MCF 10A (cell line): ENCODE measurements around the gene KCNG2. TPM values are rescaled to one million over a fixed set of nuclear protein-coding genes. Genes with fewer than 3 reads are reported as not detected.

Source experiments
- BruUV-seq: library from RNA; stranded (reverse); fragments of 400-500 nt; replicated peaks from 2 replicates; lab custom pipeline; 2021; lab: Mats Ljungman, UMichigan
- CTCF ChIA-PET: fragments of 300-600 bp; sonication (Branson Sonifier 250); formaldehyde crosslinking; extraction: SDS; loops from one replicate; lab custom pipeline; 2021; ENCODE audit warnings: antibody characterized with exemption, inconsistent platforms; lab: Yijun Ruan, JAX
- POLR2A ChIA-PET: fragments of 300-600, 350-650 bp; sonication (Branson Sonifier 250); formaldehyde crosslinking; extraction: SDS; loops from one replicate; lab custom pipeline; 2020; ENCODE audit warnings: antibody characterized with exemption, inconsistent platforms; lab: Yijun Ruan, JAX
- DNase-seq: peaks from one replicate; pipeline ENCODE4 v3.0.0-alpha.2; 2018; ENCODE audit not compliant: unreplicated experiment
- H3K27ac Mint-ChIP-seq: one replicate; pipeline ENCODE4 v1.8.0; 2022; ENCODE audit warnings: mild to moderate bottlenecking, low read depth, mixed read lengths; ENCODE audit not compliant: unreplicated experiment
- H3K27me3 Mint-ChIP-seq: one replicate; pipeline ENCODE4 v1.8.0; 2022; ENCODE audit warnings: mixed read lengths; ENCODE audit not compliant: insufficient read depth, unreplicated experiment
- H3K36me3 Mint-ChIP-seq: one replicate; pipeline ENCODE4 v1.8.0; 2022; ENCODE audit warnings: mild to moderate bottlenecking, moderate library complexity, mixed read lengths; ENCODE audit not compliant: insufficient read depth, unreplicated experiment
- H3K4me1 Mint-ChIP-seq: one replicate; pipeline ENCODE4 v1.8.0; 2022; ENCODE audit warnings: mixed read lengths; ENCODE audit not compliant: insufficient read depth, unreplicated experiment
- H3K4me3 Mint-ChIP-seq: one replicate; pipeline ENCODE4 v1.8.0; 2022; ENCODE audit warnings: mild to moderate bottlenecking, moderate library complexity, mixed read lengths; ENCODE audit not compliant: unreplicated experiment
- H3K9me3 Mint-ChIP-seq: one replicate; pipeline ENCODE4 v1.8.0; 2022; ENCODE audit warnings: mixed read lengths; ENCODE audit not compliant: unreplicated experiment
- intact Hi-C: fragments of 100-400 bp; cut with micrococcal nuclease; formaldehyde crosslinking; loops from 2 replicates; pipeline ENCODE4 v1.14.1; 2022
- total RNA-seq: library from RNA; stranded (reverse); gene quantifications from 2 replicates; pipeline ENCODE4 v1.2.3, GENCODE V29; 2022
- TF ChIP-seq, protein P1 (sequence below): fragments of 200-600 bp; IDR thresholded peaks from one replicate; pipeline ENCODE4 v1.8.0; 2022; ENCODE audit warnings: antibody characterized with exemption, mild to moderate bottlenecking; ENCODE audit not compliant: unreplicated experiment

Gene KCNG2
- total RNA-seq, 1 experiment from 2014 or later = not detected

DNA sequence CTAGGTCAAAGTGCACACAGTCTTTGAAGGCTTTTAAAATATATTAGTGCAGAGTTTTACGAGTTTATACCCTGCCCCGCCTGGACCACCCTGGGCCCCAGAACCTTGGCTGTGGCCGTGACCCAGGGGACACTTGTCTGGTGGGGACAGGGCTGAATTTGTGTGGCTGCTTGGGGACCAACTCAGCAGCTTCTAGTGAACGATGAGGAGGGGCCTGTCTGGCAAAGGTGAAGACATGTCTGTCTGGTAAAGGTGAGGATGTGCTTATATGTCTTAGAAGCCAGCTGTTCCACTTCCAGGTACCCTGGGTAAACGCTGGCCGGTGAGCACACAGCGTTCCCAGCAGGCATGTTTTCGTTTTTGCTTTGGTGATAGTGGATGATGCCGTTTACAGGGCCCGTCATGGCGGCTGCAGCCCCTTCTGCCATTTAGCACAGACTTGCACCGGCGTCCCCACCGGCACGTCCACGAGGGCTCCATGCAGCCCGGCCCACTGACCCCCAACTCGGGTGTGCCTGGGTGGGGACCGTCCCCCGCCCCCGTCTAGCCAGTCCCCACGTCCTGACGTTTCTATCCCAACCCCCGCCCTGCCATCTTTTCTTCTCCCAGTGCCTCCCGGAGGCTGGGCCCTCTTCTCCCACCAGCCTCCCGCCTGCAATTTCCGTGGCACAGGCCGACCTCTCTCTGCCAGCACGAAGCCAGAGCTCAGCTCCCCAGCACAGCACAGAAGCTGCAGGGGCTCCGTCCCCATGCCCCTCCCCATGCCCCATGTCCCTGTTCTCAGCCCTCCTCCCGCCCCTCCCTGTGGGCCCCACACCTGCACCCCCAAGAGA lies 85.9 kb downstream of the KCNG2 start:
- H3K4me1 Mint-ChIP-seq = no peaks in the 10 kb centered on the region
- TF ChIP-seq, protein P1, sequence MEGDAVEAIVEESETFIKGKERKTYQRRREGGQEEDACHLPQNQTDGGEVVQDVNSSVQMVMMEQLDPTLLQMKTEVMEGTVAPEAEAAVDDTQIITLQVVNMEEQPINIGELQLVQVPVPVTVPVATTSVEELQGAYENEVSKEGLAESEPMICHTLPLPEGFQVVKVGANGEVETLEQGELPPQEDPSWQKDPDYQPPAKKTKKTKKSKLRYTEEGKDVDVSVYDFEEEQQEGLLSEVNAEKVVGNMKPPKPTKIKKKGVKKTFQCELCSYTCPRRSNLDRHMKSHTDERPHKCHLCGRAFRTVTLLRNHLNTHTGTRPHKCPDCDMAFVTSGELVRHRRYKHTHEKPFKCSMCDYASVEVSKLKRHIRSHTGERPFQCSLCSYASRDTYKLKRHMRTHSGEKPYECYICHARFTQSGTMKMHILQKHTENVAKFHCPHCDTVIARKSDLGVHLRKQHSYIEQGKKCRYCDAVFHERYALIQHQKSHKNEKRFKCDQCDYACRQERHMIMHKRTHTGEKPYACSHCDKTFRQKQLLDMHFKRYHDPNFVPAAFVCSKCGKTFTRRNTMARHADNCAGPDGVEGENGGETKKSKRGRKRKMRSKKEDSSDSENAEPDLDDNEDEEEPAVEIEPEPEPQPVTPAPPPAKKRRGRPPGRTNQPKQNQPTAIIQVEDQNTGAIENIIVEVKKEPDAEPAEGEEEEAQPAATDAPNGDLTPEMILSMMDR = no peak
- ChIA-PET CTCF (no interaction called here), POLR2A (no interaction called here)
- no peaks in the 10 kb centered on the region for H3K27me3 Mint-ChIP-seq
- no TSS peak for BruUV-seq
- DNase-seq = no peak
- H3K9me3 Mint-ChIP-seq = no peaks in the 10 kb centered on the region
- H3K36me3 Mint-ChIP-seq = peaks cover 4% of the 10 kb centered on the region
- no peak overlapping the region for H3K4me3 Mint-ChIP-seq
- no peak overlapping the region for H3K27ac Mint-ChIP-seq
- intact Hi-C loops = no loop called here

DNA sequence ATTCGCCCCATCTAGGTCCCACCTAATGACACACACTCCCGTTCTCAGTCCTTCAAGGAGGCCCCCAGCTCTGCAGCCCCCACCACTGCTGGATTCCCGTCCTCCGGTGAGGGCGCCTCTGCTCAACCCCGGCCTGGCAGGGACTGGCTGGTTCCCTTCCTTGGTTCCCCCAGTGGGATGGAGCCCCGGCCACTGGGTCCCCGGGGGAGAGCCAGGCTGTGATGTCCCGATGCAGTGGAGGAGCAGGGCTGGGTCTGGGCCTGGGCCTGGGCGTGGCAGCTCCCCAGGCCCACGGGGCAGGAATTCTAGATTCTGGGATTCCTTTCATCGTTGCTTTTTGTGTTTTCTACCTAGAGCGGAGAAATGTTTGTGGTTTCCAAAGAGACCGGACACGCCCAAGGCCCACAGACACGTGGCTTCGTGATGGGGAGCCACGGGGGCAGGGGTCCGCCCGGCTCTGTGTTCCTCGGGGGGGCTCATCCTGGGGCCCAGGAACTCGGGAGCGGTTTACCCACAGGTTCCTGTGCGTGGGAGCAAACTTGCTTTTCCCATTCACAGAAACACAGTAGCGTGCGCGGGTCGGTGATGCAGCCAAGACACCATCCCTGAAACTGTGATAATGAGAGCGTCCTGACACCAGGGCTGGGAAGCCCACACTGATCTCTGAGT lies 86.7 kb downstream of the KCNG2 start:
- Mint-ChIP-seq H3K27me3 (no peaks in the 10 kb centered on the region), H3K9me3 (no peaks in the 10 kb centered on the region), H3K27ac (no peak overlapping the region), H3K4me3 (no peak overlapping the region), H3K36me3 (peaks cover 4% of the 10 kb centered on the region), H3K4me1 (no peaks in the 10 kb centered on the region)
- intact Hi-C loops = no loop called here
- no TSS peak for BruUV-seq
- ChIA-PET POLR2A (no interaction called here), CTCF (no interaction called here)
- TF ChIP-seq, protein P1 = no peak
- DNase-seq = no peak

DNA sequence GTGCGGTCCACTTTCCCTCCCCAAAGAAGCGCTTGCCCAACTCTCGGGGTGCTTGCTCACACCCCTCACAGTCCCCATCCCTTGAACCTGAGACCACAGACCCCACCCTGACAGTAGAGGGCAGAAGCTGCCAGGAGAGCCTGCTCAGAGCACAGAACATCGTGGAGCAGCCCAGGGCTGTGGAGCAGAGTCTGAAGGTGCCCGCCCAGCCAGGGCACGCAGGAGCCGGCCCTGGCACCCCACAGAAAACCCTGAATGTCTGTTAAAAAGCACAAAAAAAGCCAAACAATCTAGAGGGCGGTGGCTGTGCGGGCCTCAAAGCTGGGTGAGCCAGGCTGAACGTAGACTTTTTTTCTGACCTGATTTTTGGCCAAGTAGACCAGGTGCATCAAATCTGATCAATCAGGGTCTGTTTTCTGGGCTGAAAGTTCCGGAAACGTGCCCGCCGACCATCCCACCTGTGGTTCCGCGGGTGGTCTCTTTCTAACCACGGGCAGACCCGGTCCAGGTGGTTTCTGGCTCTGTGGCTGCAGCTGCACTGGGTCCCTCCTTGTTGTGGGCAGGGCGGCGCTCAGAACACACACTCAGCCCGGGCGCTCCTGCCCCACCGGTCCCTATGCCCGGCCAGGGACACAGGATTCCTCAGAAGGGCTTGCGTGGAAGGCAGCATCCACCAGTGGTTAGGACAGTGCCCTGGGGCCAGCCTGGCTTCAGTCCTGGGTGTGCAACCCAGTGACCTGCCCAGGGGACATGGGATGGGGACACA lies 87.4 kb downstream of the KCNG2 start:
- TF ChIP-seq, protein P1 = no peak
- Mint-ChIP-seq H3K27ac (no peak overlapping the region), H3K27me3 (no peaks in the 10 kb centered on the region), H3K4me1 (no peaks in the 10 kb centered on the region), H3K36me3 (peaks cover 4% of the 10 kb centered on the region), H3K9me3 (no peaks in the 10 kb centered on the region), H3K4me3 (no peak overlapping the region)
- ChIA-PET CTCF (interaction anchor here (0.6 kb wide), 1 partner anchor 285 kb away, joined by 3 read pairs; no protein-coding TSS in a partner anchor), POLR2A (no interaction called here)
- DNase-seq = no peak
- BruUV-seq = no TSS peak
- intact Hi-C loops = no loop called here
